Neural progenitor cell (in vitro differentiated cells): Measurements from ENCODE around the gene CACNA1C.

Source experiments
- CTCF ChIP-seq: fragments of 200-600 bp; sonication (generic); IDR thresholded peaks from 2 replicates; pipeline ENCODE4 v1.5.1; 2017; ENCODE audit warnings: antibody characterized with exemption, mild to moderate bottlenecking
- EZH2phosphoT487 ChIP-seq: fragments of 200-600 bp; sonication (generic); IDR thresholded peaks from 2 replicates; pipeline ENCODE4 v1.6.1; 2017; ENCODE audit warnings: antibody characterized with exemption

- no peak for TF ChIP-seq CTCF
- TF ChIP-seq EZH2phosphoT487, result no peak
Measured at GRCh38 chr12:2243275-2243674, 190.5 kb downstream of the CACNA1C start.
